ENCODE data around the gene SYT12.

Gene SYT12

DNA sequence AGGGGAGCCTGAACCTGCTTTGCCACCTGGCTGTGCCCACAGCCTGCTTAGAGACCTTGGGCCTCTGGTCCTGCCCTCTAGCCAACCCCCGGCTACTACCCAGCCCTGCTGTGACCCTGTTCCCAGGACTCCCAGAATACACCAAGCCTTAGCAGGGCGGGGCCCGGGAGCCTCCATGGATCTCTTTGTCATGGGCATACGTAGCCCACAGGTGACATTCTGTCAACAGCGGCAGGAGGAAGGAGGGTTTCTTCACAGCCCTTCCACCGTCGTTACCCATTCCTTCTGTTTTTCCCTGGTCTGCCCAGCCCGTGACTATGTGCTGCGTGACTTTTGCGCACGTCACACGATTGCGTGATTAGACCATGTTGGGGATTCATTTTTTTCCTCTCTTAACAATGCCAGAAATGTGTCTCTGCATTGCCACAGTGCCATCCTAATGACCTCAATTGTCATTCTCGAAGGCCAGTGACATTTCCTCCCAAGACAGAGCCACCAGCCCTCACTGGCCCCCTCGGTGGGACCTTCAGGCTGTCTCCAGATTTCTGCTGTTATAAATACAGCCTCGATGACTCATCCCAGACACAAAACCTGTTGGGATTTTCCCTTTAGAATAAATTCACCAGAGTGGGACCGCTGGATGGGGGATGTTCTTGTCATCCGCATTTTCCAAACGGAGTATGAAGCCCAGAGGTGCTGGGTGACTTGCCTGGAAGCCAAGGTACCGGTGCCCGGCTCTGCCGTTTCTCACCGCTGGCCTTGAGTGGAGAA lies 9.0 kb downstream of the SYT12 start:
- FAIRE-seq, result no peak

- FAIRE-seq, result no peak
These were observed 10.1 kb downstream of the SYT12 start for GRCh38 chr11:67032830-67033551.

DNA sequence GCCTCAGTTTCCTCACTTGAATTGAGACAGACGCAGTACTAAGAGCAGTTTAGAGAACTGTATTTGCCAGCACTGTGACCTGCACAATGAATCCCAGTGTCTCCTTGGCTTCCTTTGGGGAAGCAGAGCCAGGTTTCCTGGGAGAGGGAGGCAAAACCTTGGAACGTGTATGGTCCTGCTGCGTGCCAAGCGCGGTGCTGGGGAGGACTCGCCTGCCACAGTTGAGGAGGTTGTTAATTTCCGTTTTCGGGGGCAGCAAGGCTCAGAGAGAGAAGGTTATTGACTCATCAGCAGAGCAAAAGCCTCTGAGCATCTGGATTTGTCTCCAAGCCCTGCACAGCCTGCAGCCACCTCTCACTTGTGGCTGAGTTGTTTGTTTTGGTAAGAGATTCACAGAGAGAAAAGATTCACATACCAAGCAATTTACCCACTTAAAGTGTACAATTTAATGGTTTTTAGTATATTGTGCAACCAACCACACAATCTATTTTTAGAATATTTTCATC lies 10.8 kb downstream of the SYT12 start:
- no peak for FAIRE-seq

- FAIRE-seq, result no peak
These were observed 11.4 kb downstream of the SYT12 start for GRCh38 chr11:67034350-67034749.

- FAIRE-seq, result no peak
These were observed 17.2 kb downstream of the SYT12 start for GRCh38 chr11:67040147-67040546.

- FAIRE-seq, result no peak
These were observed 18.7 kb downstream of the SYT12 start for GRCh38 chr11:67041602-67042001.

DNA sequence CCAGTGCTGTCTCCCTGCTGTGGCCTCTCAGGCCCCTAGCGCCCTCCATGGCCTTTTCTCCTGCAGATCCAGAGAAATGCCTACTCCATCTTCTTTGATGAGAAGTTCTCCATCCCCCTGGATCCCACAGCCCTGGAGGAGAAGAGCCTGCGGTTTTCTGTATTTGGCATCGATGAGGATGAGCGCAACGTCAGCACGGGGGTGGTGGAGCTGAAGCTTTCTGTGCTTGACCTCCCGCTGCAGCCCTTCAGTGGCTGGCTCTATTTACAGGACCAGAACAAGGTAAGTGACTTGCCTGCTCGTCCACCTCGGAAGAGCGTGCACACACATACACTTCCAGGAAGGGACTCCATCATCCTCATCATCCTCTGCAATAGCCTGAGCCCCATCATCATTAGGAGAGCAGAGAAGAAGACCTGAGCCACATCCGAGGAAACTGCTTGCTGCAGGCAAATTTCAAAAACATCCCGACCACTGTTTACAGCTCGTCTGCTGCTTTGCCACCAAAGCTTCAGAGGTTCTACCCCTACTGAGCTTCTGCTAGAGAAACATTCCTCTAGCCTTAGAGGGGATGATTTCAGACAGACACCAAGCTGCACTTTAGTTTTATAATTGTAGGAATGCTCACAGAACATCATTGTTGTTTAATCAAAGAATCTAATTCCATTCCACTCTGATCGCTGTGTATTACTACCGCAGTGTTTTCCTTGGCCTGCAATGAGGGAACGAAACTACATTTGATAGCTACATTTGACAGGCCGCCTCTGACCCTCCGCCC lies 20.8 kb downstream of the SYT12 start:
- FAIRE-seq, result no peak

DNA sequence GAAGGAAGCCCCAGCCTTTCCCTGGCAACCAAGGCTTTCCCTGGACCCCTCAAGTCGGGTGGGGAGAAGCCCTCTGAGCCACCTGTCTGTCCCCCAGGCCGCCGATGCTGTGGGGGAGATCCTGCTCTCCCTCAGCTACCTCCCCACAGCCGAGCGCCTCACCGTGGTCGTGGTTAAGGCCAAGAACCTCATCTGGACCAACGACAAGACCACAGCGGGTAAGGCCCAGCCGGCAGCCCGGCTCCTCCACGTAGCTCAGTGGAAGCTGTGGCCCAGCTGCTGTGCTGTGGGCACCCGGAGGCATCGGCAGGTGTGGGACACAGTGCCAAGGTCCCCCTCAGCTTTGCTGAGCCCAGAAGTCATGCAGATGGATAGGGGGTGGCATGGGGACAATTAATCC lies 21.6 kb downstream of the SYT12 start:
- no peak for FAIRE-seq

DNA sequence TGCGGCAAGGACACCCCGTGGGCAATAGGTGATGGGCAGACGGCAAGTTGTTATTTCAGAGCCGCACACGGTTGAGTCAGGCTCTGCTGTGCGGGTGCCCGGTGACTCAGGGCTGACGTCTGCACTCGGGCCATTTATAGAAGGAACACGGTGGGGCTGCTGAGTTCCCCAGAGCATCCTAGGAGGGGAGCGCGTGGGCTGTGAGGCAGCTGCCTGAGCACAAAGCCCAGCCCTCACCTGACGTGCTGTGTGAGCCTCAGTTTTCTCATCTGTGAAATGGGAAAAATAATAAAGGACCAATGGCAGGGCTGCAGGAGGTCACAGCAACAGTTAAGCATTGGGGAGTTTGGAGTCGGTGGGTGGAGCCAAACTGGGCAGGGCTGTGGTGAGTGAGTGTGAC lies 22.4 kb downstream of the SYT12 start:
- no peak for FAIRE-seq

DNA sequence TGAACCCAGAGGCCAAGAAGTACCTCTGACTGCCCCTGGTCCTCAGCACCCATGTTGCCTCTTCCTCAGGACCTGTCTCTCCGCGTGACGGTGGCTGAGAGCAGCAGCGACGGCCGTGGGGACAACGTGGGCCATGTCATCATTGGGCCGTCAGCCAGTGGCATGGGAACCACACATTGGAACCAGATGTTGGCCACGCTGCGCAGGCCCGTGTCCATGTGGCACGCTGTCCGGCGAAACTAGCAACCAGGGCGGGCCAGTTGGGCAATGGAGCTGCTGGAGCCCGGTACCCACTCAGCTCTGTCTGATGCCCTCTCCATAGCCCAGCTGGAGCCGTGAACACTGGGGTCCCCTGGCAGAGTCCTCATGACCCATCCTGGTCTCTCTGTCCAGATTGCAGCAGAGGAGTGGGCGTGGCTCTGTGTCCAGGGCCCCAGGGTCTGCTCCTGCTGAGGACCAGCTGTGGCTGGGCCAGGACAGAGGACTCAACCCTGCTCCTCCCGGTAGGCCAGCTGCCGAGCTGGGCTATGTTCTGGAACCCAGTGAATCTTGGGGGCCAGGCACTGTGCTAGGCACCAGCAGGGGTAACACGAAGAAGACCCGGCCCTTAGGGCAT lies 25.7 kb downstream of the SYT12 start:
- FAIRE-seq, result no peak

DNA sequence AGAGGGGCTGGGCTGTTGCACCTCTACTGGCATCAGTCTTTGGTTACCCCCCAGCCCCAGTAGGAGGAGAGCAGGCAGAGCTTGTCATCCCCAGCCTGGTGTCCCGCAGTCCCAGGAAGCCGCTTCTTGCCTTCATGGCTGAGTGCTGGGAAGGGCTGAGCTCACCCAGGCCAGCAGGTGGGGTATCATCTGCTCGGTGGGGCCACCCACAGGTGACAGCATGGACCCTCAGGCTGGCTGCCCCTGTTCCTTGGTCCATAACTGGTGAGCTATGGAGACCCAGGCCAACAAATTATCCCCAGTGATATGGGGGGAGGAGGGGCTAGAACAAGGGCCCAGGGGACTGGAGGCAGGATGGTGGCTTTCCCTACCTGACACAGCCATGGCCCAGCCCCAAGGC lies 27.2 kb downstream of the SYT12 start:
- FAIRE-seq, result no peak

DNA sequence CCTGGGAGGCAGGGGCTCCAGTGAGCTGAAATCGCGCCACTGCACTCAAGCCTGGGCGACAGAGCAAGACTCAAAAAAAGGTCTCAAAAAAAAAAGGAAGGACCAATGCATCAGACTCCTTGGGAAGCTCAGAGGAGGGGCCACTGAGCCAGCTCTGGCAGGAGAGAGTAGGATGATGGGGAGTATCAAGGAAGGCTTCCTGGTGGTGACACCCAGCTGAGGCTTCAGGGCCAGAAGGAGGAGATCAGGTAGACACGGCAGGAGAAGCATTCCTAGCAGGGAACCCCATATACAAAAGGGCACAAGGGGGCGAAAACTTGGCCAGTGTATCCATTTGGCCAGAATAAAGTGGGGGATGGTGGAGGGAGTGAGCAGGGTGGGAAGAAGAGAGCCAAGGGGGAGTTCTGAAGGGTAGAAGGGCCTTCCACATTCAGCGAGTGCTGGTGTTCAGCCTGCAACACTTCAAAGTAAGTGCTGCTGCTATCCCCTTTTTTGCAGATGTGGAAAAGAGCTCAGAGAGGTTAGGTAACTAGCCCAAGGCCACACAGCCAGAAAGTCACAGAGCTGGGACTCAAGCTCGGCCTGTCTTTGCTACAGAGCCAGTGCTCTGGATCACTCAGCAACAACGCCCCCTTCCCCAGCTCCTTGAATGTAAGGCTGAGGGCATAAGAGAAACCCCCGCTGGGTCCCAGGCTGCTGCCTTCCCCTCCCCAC lies 28.4 kb downstream of the SYT12 start:
- FAIRE-seq, result no peak

GRCh38 chr11:67051945-67052488 lies 29.1 kb downstream of the SYT12 start:
- FAIRE-seq, result no peak

GRCh38 chr11:67052891-67053290 lies 30.0 kb downstream of the SYT12 start:
- FAIRE-seq, result no peak

- FAIRE-seq, result no peak
These were observed 31.0 kb downstream of the SYT12 start for GRCh38 chr11:67053896-67054329.

GRCh38 chr11:67054346-67054835 lies 31.5 kb downstream of the SYT12 start:
- FAIRE-seq, result no peak

GRCh38 chr11:67054836-67055523 lies 32.0 kb downstream of the SYT12 start:
- peak; percentile 60 for FAIRE-seq

DNA sequence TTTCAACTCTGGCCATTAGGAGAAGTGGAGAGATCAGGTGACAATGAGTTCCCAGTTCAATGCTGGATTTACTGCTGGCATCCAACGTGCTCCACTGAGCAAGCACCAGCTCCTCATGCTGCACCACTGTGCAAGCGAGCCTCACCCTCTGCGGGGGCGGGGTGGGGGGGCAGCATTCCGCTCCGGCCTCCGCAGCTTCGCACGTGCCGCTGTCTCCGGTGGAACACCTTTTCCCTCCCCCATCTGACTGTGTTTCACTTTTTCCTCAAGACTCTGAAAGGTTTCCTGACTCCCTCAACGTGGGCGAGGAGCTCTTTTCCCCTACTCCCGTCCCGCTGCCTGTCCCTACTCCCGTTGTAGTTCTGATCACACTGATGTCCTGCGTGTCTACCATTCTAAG lies 32.9 kb downstream of the SYT12 start:
- no peak for FAIRE-seq

DNA sequence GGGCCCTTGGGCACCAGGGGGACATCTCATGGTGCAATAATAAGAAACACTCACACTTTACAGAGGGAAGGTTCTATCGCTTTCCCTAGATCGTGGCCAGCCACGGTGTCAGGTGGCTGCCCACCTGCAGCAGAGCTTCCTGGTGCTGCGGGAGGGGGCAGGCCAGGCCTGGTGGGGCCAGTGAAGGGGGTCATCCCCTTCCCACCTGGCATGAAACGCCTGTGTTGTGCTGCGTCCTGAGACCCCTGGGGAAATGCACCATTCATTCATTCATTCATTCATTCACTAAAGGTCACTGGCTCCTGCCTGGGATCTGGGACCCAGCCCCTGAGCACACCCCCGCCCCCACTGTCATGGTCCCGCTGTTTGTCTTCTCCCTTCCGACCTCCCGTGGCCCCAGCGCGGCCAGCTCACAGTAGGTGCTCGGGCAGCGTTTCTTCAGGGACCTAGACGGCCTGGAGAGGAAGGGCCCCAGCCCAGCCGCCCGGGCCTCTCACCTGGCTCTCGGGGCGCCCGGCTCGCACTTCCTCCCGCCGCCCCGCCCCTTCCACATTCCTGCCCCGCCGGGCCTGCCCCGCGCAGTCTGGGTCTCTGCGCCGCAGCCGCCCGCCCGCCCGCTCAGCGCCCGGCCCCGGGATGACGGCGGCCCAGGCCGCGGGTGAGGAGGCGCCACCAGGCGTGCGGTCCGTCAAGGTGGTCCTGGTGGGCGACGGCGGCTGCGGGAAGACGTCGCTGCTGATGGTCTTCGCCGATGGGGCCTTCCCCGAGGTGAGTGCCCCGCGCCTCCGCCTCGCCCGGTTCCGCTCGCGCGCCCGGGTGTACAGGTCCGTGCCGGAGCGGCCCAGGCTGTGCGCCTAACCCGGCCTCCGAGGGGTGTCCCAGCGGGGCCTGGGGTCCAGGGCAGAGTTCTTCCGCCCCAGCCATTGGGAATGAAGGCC lies 33.6 kb downstream of the SYT12 start, which contains the start of gene RHOD:
Gene RHOD (plus strand): TSS at position 581 of the 938 bp plus-strand sequence. CDS start 56 bp downstream, at position 637.
- no peak for FAIRE-seq

GRCh38 chr11:67057205-67057672 lies 34.3 kb downstream of the SYT12 start:
- FAIRE-seq, result no peak

All from islet of Langerhans (tissue), 1 donor.